ENCODE measurements around the gene HMGN4. TPM values are rescaled to one million over a fixed set of nuclear protein-coding genes. Genes with fewer than 3 reads are reported as not detected.

The HMGN4 gene
- total RNA-seq (2022) = 29.6 and 30.8 TPM in 2 replicates
- percentile 83 among the genes with signal in this experiment for Bru-seq, nascent RNA
- percentile 84 among the genes with signal in this experiment for BruChase-seq, experiment 1, labeled RNA remaining after a 2-hour chase
- BruChase-seq, experiment 2, labeled RNA remaining after a 6-hour chase = percentile 89 among the genes with signal in this experiment
- long read RNA-seq, transcript HMGN4-201 (2 exons, 1,225 nt) = major isoform, 34 of 46 reads
- long read RNA-seq, partial matches to known transcripts = 0 of 46 reads
- long read RNA-seq, other reads (novel, unspliced or antisense) = 12 of 46 reads

DNA sequence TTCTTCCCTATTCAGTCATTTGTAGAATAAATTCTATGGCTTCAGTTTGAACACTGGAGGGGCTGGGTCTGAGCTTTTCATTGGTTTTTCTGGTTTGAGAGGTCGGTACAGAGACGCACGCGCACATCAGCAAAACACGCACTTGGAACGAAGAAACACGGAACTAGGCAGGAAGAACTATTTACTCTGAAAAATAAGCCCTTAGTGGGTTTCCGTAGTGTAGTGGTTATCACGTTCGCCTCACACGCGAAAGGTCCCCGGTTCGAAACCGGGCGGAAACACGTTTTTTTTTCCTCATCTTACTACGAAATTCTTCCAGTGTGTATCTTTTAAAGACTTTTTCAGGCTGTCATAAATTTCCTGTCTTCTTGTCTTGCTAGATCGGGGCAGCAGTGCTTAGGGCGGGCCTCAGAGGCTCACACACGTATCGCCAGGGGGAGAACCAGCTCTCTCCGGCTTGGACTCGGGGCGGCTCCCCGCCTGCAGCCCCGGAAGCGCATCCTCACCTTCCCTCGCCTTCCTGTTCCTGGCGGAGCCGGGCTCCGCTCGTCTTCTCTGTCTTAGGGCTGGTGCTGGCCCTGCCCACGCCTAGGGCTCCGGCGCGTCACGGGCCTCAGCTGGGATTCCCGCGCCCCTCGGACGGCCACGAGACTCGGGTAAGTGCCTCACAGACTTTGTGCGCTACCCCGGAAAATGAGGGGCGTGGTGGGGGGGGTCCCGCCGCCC, at the start of gene HMGN4:
TSS of gene HMGN4 (plus strand) at position 521 of the 726 bp plus-strand sequence. CDS start 6,841 bp downstream, outside the sequence.
- BruUV-seq (replicated peaks) = no TSS peak
- H3K27ac Mint-ChIP-seq (ENCODE audit: unreplicated experiment) = peak within 1 kb of the TSS; percentile 97
- POLR2A ChIA-PET = interaction anchor here (0.6 to 1.7 kb wide), 4 partner anchors 15 to 435 kb away, joined by 3 to 9 read pairs (median 5); no protein-coding TSS in a partner anchor
- no peaks in the 10 kb centered on the region for H3K36me3 ChIP-seq (ENCODE audit: control insufficient read depth, insufficient read depth, low read length)
- H3K4me3 Mint-ChIP-seq (ENCODE audit: unreplicated experiment) = peak within 1 kb of the TSS; percentile 89
- peak; percentile 85 to 90 for DNase-seq
- peaks cover 2% of the 10 kb centered on the region for H3K27me3 Mint-ChIP-seq (ENCODE audit: insufficient read depth, unreplicated experiment)
- H3K4me1 Mint-ChIP-seq (ENCODE audit: low read depth, unreplicated experiment) = peaks cover 15% of the 10 kb centered on the region
- CTCF ChIA-PET = interaction anchor here (1.4 to 1.5 kb wide), 2 partner anchors 34 to 196 kb away, joined by 5 to 6 read pairs; no protein-coding TSS in a partner anchor
- peaks cover 25% of the 10 kb centered on the region for H3K36me3 Mint-ChIP-seq (ENCODE audit: insufficient read depth, unreplicated experiment)
- H3K4me1 ChIP-seq = peaks cover 4% of the 10 kb centered on the region; the same call in 1 of the 2 replicates
- no peaks in the 10 kb centered on the region for H3K9me3 Mint-ChIP-seq (ENCODE audit: unreplicated experiment)
- H3K27me3 ChIP-seq (replicated peaks; ENCODE audit: control insufficient read depth, insufficient read depth, low read length) = no peaks in the 10 kb centered on the region
- TF ChIP-seq CTCF (IDR thresholded peaks at IDR 0.05; ENCODE audit: insufficient read depth in 1 of 2, low read depth in 1 of 2, low read length in 1 of 2, severe bottlenecking in 1 of 2, unreplicated experiment in 1 of 2) = no peak
- H3K4me3 ChIP-seq (ENCODE audit: low read depth, low read length) = peak within 1 kb of the TSS; percentile 65
- intact Hi-C loops (cut with micrococcal nuclease; ENCODE audit: unreplicated experiment) = loop anchor here (1.0 to 10.0 kb wide), 4 partner anchors 15 to 213 kb away; no protein-coding TSS in a partner anchor
- H3K9me3 ChIP-seq = no peaks in the 10 kb centered on the region

GRCh38 chr6:26489996-26490964, 47.9 kb upstream of the HMGN4 start:
- CTCF ChIA-PET = no interaction called here
- TF ChIP-seq CTCF (IDR thresholded peaks at IDR 0.05; ENCODE audit: insufficient read depth in 1 of 2, low read depth in 1 of 2, low read length in 1 of 2, severe bottlenecking in 1 of 2, unreplicated experiment in 1 of 2) = no peak
- Mint-ChIP-seq H3K4me1 (ENCODE audit: low read depth, unreplicated experiment) (peaks cover 33% of the 10 kb centered on the region), H3K4me3 (ENCODE audit: unreplicated experiment) (peak overlapping the region; percentile 15), H3K9me3 (ENCODE audit: unreplicated experiment) (no peaks in the 10 kb centered on the region), H3K27me3 (ENCODE audit: insufficient read depth, unreplicated experiment) (no peaks in the 10 kb centered on the region), H3K27ac (ENCODE audit: unreplicated experiment) (peak overlapping the region; percentile 49), H3K36me3 (ENCODE audit: insufficient read depth, unreplicated experiment) (no peaks in the 10 kb centered on the region)
- Histone ChIP-seq H3K4me1 (peaks cover 55% of the 10 kb centered on the region), H3K36me3 (ENCODE audit: control insufficient read depth, insufficient read depth, low read length) (no peaks in the 10 kb centered on the region), H3K4me3 (ENCODE audit: low read depth, low read length) (no peak overlapping the region), H3K9me3 (no peaks in the 10 kb centered on the region), H3K27me3 (replicated peaks; ENCODE audit: control insufficient read depth, insufficient read depth, low read length) (no peaks in the 10 kb centered on the region)
- POLR2A ChIA-PET = interaction anchor here (1.6 kb wide), 1 partner anchor 16 kb away, joined by 5 read pairs; no protein-coding TSS in a partner anchor
- peak; percentile 50 to 72 for DNase-seq
- intact Hi-C loops (cut with micrococcal nuclease; ENCODE audit: unreplicated experiment) = loop anchor here (2.0 kb wide), 1 partner anchor 15 kb away; no protein-coding TSS in a partner anchor
- BruUV-seq (replicated peaks) = no TSS peak
